ENCODE data around the gene SETD2.
"Not testable (repeated sequence)": the region's sequence is repeated elsewhere in the genome, so short reads cannot be mapped to it uniquely, and the experiment has no call there.

Gene SETD2

DNA sequence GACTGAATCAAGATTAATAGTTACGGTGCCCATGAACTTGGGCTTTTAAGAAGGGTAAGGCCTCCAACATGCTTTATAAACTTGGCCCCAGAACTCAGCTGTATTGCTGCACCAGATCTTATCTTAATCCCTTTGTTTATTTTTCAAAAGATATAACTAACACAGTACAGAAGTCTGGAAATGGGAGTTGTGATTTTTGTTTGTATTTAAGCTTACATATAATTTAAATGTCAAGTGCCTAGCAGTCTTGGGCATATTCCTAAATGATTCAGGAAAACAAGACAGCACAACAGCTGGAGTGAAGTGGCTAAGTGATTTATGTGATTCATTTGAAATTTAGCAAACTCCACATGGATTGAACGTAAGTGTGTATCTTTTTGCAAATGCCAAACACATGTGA is 128.3 kb downstream of the SETD2 start:
- Histone ChIP-seq H3K9ac (ENCODE audit: insufficient read length, low read depth) (no peak overlapping the region), H3K4me3 (ENCODE audit: insufficient read length, low read depth) (no peak overlapping the region), H3K36me3 (ENCODE audit: insufficient read depth, insufficient read length, low read length) (peaks cover 53% of the 10 kb centered on the region), H3K9me3 (ENCODE audit: insufficient read depth, low read length) (no peaks in the 10 kb centered on the region), H3K4me1 (ENCODE audit: insufficient read depth, insufficient read length) (no peaks in the 10 kb centered on the region), H3K27me3 (ENCODE audit: insufficient read depth, insufficient read length) (no peaks in the 10 kb centered on the region)
- TF ChIP-seq ZNF274 (IDR thresholded peaks at IDR 0.05; ENCODE audit: low read depth, low read length) (no peak), YY1 (IDR thresholded peaks at IDR 0.05; ENCODE audit: insufficient read depth, insufficient read length) (no peak), SUZ12 (IDR thresholded peaks at IDR 0.05; ENCODE audit: extremely low read depth, insufficient read depth, insufficient read length) (no peak)
- no peak for DNase-seq (ENCODE audit: low read depth, low spot score)

DNA sequence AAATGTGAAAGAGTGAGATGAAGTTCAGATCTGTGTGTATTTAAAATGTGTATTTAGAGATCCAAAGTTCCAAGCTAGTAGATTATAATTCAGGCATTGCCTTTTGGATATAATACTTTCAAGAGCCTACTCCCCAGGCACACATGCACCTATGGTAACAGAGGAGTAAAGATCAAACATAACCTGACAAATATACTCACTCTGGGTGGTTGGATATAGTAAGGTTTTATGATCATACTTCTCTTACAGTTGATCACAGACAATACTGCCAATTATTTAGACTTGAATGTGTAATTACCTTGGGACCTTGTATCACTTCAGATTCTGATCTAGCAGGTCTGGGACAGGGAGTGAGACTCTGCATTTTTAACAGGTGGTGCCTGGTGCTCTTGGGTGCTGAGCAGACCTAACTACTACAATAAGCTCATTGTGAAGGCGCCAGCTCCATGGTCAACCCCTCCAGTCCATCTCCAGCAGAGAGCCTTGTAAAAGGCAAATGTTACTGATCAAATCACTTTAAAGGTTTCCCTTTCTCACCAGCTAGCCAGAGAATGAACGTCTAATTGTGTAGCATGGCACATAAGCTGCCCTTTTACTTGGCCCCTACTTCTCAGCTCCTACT is 128.9 kb downstream of the SETD2 start:
- H3K27me3 ChIP-seq (ENCODE audit: insufficient read depth, insufficient read length), result no peaks in the 10 kb centered on the region
- no peak overlapping the region for H3K4me3 ChIP-seq (ENCODE audit: insufficient read length, low read depth)
- peaks cover 51% of the 10 kb centered on the region for H3K36me3 ChIP-seq (ENCODE audit: insufficient read depth, insufficient read length, low read length)
- no peak overlapping the region for H3K9ac ChIP-seq (ENCODE audit: insufficient read length, low read depth)
- DNase-seq (ENCODE audit: low read depth, low spot score), result no peak
- no peaks in the 10 kb centered on the region for H3K9me3 ChIP-seq (ENCODE audit: insufficient read depth, low read length)
- H3K4me1 ChIP-seq (ENCODE audit: insufficient read depth, insufficient read length), result no peaks in the 10 kb centered on the region
- TF ChIP-seq SUZ12 (IDR thresholded peaks at IDR 0.05; ENCODE audit: extremely low read depth, insufficient read depth, insufficient read length) (no peak), YY1 (IDR thresholded peaks at IDR 0.05; ENCODE audit: insufficient read depth, insufficient read length) (no peak), ZNF274 (IDR thresholded peaks at IDR 0.05; ENCODE audit: low read depth, low read length) (no peak)

DNA sequence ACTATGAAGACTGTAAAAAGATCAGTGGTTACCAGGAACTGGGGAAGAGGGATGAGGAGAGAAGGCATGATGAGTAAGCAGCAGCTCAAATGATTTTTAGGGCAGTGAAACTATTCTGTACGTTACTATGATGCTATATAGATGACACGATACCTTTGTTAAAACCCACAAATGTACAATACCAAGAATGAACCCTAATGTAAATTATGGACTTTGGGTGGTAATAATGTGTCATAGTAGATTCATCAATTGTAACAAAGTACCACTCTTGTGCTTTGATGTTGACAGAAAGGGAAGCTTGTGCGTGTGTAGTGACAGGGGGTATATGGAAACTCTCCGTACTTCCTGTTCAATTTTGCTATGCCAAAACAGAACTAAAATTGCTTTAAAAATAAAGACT is 132.9 kb downstream of the SETD2 start:
- H3K9ac ChIP-seq (ENCODE audit: insufficient read length, low read depth); H3K4me3 ChIP-seq (ENCODE audit: insufficient read length, low read depth); DNase-seq (ENCODE audit: low read depth, low spot score); H3K4me1 ChIP-seq (ENCODE audit: insufficient read depth, insufficient read length); H3K27me3 ChIP-seq (ENCODE audit: insufficient read depth, insufficient read length); H3K9me3 ChIP-seq (ENCODE audit: insufficient read depth, low read length): not testable (repeated sequence)
- peaks cover 39% of the 10 kb centered on the region for H3K36me3 ChIP-seq (ENCODE audit: insufficient read depth, insufficient read length, low read length)

DNA sequence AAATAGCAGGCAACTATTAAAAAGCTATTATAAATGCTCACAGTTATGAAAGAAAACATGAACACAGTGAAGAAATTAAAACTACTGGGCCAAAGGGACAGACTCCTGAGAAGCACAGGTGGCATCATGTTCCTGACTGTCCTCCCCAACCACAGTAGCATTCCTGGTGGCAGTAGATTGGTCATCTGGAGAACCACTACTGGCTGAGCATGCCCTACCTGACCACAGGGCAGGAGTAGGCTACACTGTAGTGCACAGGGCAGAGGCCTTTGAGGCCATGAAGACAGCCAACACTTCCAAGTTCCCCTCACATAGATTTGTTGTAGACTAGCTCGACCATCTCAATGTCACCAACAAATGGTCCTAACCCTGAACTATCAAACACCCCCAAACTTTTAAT is 135.2 kb downstream of the SETD2 start:
- H3K4me1 ChIP-seq (ENCODE audit: insufficient read depth, insufficient read length), result peaks cover 5% of the 10 kb centered on the region
- no peaks in the 10 kb centered on the region for H3K27me3 ChIP-seq (ENCODE audit: insufficient read depth, insufficient read length)
- DNase-seq (ENCODE audit: low read depth, low spot score), result no peak
- H3K9ac ChIP-seq (ENCODE audit: insufficient read length, low read depth), result no peak overlapping the region
- no peak overlapping the region for H3K4me3 ChIP-seq (ENCODE audit: insufficient read length, low read depth)
- H3K36me3 ChIP-seq (ENCODE audit: insufficient read depth, insufficient read length, low read length), result peaks cover 23% of the 10 kb centered on the region
- H3K9me3 ChIP-seq (ENCODE audit: insufficient read depth, low read length), result no peaks in the 10 kb centered on the region
- TF ChIP-seq YY1 (IDR thresholded peaks at IDR 0.05; ENCODE audit: insufficient read depth, insufficient read length) (no peak), ZNF274 (IDR thresholded peaks at IDR 0.05; ENCODE audit: low read depth, low read length) (no peak), SUZ12 (IDR thresholded peaks at IDR 0.05; ENCODE audit: extremely low read depth, insufficient read depth, insufficient read length) (no peak)

DNA sequence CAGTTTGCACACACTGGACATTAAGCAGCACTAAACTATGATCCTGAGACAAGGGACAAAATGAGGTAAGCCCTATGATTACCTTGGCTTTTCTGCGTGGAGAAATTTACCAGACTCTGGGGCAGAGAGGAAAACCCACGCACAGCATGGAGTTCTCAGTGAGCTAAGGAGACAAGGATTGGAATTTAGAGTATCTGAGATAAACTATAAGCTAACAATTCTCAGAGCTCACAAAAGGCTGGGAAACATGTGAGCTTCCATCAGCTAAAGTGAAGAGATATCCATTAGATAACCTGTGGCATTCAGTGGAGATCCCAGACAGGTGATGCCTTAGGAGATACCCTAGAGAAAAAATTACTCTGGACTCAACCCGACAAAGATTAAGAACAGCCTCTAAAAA is 135.8 kb downstream of the SETD2 start:
- no peak for TF ChIP-seq YY1 (IDR thresholded peaks at IDR 0.05; ENCODE audit: insufficient read depth, insufficient read length)
- TF ChIP-seq ZNF274 (IDR thresholded peaks at IDR 0.05; ENCODE audit: low read depth, low read length), result no peak
- TF ChIP-seq SUZ12 (IDR thresholded peaks at IDR 0.05; ENCODE audit: extremely low read depth, insufficient read depth, insufficient read length), result no peak
- H3K36me3 ChIP-seq (ENCODE audit: insufficient read depth, insufficient read length, low read length), result peaks cover 25% of the 10 kb centered on the region

DNA sequence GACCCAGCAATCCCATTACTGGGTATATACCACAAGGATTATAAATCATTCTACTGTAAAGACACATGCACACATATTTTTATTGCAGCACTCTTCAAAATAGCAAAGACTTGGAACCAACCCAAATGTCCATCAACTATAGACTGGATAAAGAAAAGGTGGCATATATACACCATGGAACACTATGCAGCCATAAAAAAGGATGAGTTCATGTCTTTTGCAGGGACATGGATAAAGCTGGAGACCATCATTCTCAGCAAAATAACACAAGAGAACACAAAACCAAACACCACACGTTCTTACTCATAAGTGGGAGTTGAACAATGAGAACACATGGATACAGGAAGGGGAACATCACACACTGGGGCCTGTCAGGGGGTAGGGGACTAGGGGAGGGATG is 137.5 kb downstream of the SETD2 start:
- not testable (repeated sequence) for H3K9me3 ChIP-seq (ENCODE audit: insufficient read depth, low read length); H3K4me1 ChIP-seq (ENCODE audit: insufficient read depth, insufficient read length); H3K9ac ChIP-seq (ENCODE audit: insufficient read length, low read depth); H3K27me3 ChIP-seq (ENCODE audit: insufficient read depth, insufficient read length); DNase-seq (ENCODE audit: low read depth, low spot score); H3K4me3 ChIP-seq (ENCODE audit: insufficient read length, low read depth)
- peaks cover 20% of the 10 kb centered on the region for H3K36me3 ChIP-seq (ENCODE audit: insufficient read depth, insufficient read length, low read length)

More for the DNA sequence above, 135.8 kb downstream of the SETD2 start:
- Histone ChIP-seq H3K4me1 (ENCODE audit: insufficient read depth, insufficient read length) (peaks cover 5% of the 10 kb centered on the region), H3K27me3 (ENCODE audit: insufficient read depth, insufficient read length) (no peaks in the 10 kb centered on the region), H3K4me3 (ENCODE audit: insufficient read length, low read depth) (no peak overlapping the region), H3K9me3 (ENCODE audit: insufficient read depth, low read length) (no peaks in the 10 kb centered on the region), H3K9ac (ENCODE audit: insufficient read length, low read depth) (no peak overlapping the region)
- no peak for DNase-seq (ENCODE audit: low read depth, low spot score)

DNA sequence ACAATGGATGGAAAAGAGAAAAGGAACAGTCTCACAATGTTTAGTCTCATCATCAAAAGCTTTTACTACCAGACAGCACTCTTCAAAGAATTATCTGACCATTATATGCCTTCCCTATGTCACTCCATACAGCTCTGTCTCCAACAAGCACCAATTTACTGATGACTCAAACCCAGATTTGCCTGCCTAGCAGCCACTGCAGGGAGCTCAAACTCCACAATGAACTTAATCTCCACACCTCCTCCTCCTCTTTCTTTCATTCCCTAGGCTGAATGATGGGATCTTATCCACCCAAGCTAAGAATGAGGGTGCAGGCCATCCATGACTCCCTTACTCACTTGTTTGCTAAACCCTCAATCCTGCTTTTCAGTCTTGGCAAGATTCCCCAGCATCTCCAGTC is 139.0 kb downstream of the SETD2 start:
- Histone ChIP-seq H3K9ac (ENCODE audit: insufficient read length, low read depth) (no peak overlapping the region), H3K36me3 (ENCODE audit: insufficient read depth, insufficient read length, low read length) (peaks cover 21% of the 10 kb centered on the region), H3K9me3 (ENCODE audit: insufficient read depth, low read length) (no peaks in the 10 kb centered on the region), H3K4me3 (ENCODE audit: insufficient read length, low read depth) (no peak overlapping the region), H3K4me1 (ENCODE audit: insufficient read depth, insufficient read length) (peaks cover 5% of the 10 kb centered on the region), H3K27me3 (ENCODE audit: insufficient read depth, insufficient read length) (no peaks in the 10 kb centered on the region)
- DNase-seq (ENCODE audit: low read depth, low spot score), result no peak
- TF ChIP-seq ZNF274 (IDR thresholded peaks at IDR 0.05; ENCODE audit: low read depth, low read length) (no peak), YY1 (IDR thresholded peaks at IDR 0.05; ENCODE audit: insufficient read depth, insufficient read length) (no peak), SUZ12 (IDR thresholded peaks at IDR 0.05; ENCODE audit: extremely low read depth, insufficient read depth, insufficient read length) (no peak)

DNA sequence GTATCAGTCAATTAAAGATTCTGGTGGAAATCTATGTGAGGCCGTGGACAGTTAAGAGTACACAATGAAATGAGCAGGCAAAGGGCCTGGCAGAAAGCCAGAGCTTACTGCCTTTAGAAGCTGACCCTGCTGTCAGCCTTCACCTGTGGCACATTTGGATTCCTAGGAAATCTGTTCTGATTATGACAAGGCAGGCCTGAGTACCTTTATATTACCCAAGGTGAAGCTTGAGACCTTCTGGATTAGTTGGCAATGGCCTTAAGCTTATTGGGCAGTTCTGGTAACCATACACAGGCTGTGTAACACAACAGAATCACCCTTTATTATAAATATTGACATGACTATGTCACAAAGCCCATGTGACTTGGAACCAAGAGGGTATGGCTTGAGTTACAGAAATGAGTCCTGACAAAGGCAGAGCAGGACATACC is 141.3 kb downstream of the SETD2 start:
- Histone ChIP-seq H3K36me3 (ENCODE audit: insufficient read depth, insufficient read length, low read length) (peaks cover 24% of the 10 kb centered on the region), H3K4me1 (ENCODE audit: insufficient read depth, insufficient read length) (peaks cover 5% of the 10 kb centered on the region), H3K9me3 (ENCODE audit: insufficient read depth, low read length) (no peaks in the 10 kb centered on the region), H3K9ac (ENCODE audit: insufficient read length, low read depth) (no peak overlapping the region), H3K4me3 (ENCODE audit: insufficient read length, low read depth) (no peak overlapping the region), H3K27me3 (ENCODE audit: insufficient read depth, insufficient read length) (no peaks in the 10 kb centered on the region)
- no peak for TF ChIP-seq YY1 (IDR thresholded peaks at IDR 0.05; ENCODE audit: insufficient read depth, insufficient read length)
- no peak for DNase-seq (ENCODE audit: low read depth, low spot score)

Measured in NT2/D1 (cell line).